Activated CD8-positive, alpha-beta memory T cell treated with anti-CD3 and anti-CD28 coated beads for 24 hours (primary cell): ENCODE data around the gene HNF4A.

ENCODE experiments used
- DNase-seq: peaks from one replicate; pipeline ENCODE4 v3.0.0-alpha.2; 2020

Gene HNF4A

DNA sequence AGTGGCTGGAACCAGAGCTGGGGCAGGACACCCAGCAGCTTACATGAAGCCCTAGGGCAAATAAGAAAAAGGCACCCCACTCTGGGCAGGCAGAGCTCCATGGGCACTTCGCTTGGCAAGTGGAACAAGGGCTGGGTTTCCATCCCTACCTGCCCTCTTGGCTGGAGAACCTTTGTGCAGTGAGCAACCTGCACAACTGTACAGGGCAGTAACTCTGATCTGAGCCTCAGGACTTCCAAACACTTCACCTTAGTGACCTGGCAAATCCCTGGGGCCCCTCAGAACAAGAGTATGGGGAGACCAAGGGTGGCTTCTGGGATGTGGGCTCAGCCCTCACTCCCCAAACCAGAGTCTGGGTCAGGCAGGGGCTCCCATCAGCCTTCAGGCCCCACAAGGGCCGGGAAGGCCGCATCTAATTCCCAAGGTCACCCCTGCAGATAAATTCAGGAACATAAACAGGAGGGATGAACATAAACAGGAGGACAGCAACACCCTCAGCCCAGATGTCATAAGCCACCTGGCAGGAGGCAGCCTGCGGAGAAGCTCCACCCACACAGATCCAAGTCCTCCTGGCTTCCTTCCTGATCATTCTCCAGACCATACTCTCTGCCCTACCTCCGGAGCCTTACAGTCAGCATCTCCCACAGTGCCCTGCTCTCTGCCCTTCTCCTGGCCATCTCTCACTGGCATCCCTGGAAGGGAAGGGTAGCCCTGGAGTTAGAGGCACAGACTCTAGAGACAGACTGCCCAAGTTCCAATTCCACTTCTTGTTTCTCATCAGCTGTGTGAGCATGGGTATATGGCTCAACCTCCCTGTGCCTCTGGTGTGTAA is 37.5 kb downstream of the HNF4A start:
- DNase-seq, result no peak

DNA sequence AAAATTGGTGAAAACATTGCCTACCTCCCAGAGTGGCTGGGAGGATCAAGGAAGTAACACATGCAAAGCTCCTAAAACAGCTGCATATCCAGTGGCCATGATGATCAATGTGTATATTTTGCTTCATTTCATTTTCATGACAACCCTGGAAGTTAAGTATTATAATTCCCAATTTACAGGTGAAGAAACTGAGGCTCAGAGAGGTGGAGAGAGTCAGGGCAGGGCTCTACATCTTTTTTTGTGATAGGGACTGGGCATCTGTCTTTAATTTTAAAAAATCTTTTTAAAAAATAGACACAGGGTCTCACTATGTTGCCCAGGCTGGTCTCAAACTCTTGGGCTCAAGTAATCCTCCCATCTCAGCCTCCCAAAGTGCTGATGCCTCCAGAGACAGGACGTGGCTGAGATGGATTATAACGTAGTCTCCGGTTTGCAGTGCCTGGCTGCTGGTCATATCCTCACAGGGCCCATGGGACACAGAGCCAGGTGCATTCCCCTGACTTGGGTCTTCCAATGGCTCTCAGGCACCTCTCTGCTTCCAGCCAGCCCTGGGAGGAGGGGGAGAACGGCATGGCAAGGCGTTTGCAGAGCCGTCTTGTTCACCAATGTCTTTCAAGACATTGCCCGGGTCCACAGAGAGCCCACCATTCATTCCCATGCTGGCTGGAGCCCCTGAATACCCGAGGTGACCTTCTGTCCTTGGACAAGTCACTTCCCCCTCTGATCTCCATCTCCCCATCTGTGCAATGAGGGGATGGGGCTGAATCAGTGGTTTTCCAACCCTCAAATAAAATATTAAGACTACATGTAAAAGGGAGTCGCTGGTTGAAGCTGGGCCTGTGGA is 38.3 kb downstream of the HNF4A start:
- no peak for DNase-seq

DNA sequence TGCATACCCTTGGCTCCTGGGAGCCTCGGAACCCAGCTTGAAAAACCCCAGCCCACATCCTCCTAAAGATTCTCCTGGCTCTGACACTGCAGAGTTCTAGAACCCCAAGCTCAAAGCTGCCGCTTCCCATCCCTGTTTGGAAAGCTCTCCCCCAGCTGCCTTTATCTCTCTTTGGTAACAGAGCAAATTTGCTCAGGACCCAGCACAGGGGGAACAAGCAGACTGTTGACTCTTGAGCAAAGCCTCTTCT is 38.9 kb downstream of the HNF4A start:
- no peak for DNase-seq

- no peak for DNase-seq
Measured at GRCh38 chr20:44394702-44395460, 39.4 kb downstream of the HNF4A start.

DNA sequence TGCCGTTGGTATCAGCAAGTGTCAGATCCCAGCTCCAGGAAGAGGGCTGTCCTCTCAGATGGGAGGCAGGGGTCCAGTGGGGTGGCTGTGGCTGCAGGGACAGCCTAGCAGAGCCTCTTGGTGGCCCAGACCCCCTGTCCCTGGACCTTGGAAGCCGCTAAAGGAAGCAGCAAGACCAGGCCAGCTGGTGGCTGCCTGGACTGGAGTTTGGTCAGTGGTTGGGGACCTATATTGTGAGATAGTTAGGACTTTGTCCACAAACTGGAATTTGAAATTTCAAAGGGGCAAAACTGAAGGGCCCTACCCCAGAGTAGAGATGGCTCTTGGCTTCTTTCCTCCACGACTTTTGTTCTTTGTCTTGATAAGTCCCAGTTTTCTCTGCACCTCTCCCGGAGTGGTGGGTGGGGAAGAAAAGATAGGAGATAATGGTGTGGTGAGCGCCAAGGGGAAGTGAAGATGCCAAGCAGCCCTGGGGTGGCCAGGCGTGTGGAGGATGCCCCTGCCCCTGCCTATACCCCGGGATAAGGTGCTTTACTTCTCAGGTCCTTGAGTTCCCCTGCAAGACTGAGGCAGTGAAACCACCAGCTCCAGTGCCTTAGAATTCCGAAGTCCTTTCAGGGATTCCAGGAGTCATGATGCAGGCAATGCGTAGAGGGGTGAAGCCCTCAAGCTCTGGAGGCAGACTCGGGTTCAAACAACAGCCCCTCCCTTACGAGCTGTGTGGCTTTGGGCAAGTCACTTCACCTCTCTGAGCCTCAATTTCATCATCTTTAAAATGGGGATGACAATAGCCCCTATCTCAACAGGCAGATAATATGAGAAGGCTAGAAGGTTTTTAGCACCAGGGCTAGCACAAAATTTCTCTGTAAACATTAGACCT is 40.2 kb downstream of the HNF4A start:
- DNase-seq, result no peak

DNA sequence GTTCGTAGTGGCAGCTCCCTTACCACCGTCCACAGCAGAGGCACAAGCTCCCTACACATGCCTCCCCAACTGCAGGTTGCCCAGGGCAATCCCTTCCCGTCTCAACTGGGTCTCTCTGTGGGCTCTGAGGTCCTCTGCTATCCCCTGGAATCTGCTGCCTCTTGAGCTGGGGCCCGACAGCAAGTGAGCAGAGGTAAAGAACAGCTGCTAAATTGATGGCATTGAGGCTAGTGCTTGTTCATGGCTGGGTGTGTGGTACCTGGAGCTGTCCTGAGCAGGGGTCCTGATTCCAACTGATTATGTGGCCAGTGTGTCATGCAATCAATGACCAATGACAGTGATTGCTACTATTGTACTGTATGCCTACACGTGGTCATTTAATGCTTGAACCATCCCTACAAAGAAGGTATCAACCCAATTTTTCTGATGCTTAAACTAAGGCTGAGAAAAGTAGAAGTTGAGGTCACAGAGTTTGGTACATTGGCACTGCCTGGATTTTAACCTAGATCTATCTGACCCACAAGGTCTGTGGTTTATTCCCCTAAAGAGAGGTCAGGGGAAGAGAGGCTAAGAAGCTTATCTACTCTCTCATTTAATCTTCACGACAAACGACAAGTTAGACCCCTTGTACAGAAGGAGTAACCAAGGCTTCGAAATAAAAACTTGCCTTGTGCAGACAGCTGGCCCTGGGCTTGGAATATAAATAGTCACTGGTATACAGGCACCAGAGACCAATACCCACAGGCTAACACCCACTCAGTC is 41.1 kb downstream of the HNF4A start:
- DNase-seq, result no peak

- DNase-seq, result no peak
Measured at GRCh38 chr20:44398335-44398734, 42.8 kb downstream of the HNF4A start.

DNA sequence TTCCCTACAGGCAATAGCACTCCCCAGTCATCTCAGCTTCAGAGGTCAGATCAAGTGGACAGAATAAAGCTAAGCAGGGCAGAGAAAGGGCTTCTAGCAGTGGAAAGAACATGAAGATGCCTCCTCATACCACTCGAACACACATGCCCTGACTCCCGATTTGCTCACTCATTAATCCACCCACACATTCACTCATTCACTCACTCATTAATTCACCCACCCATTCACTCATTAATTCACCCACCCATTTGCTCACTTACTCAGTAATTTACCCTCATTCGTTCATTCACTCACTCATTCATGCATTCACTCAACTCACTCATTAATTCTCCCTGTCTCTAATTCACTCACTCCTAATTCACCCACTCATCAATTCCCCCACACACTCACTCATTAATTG is 43.9 kb downstream of the HNF4A start:
- no peak for DNase-seq

DNA sequence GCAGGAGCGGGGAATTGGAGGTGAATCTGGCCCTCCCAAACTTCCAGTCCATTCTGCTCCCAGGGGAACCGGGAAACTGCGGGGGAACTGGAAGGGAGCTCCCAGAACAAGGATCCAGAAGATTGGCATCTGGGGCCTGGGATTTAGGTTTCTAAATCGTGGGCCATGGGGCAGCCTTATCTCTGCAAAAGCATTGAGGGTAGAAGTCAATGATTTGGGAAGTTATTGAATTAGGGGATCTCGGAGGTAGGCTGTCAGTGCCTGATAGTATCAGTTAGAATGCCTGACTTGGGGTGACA is 45.1 kb downstream of the HNF4A start:
- no peak for DNase-seq

DNA sequence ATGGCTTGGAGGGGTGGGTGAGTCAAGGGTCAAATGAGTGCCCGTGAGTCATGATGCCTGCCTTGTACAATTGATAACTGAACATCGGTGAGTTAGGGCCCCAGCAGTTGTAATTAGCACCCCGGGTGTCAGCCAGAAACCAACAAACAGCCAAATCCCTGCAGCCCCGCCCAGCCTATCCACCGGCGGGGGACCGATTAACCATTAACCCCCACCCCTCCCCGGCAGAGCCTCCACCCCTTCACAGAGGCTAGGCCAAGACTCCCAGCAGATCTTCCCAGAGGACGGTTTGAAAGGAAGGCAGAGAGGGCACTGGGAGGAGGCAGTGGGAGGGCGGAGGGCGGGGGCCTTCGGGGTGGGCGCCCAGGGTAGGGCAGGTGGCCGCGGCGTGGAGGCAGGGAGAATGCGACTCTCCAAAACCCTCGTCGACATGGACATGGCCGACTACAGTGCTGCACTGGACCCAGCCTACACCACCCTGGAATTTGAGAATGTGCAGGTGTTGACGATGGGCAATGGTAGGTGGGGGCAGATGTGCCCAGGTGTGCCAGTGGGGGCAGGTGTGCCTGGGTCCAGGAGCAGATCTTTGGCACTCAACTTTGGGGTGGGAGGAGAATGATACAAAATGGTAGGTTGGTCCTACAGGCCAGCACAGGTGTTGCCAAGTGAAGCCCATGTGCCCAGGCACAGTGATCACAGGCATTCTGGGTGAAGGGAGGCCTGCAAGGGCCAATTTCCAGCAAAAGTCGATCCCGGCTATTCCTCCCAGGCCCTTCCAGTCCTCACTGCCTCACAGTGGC is 45.7 kb downstream of the HNF4A start:
- DNase-seq, result no peak

GRCh38 chr20:44401770-44402390 is 46.4 kb downstream of the HNF4A start:
- DNase-seq, result no peak

DNA sequence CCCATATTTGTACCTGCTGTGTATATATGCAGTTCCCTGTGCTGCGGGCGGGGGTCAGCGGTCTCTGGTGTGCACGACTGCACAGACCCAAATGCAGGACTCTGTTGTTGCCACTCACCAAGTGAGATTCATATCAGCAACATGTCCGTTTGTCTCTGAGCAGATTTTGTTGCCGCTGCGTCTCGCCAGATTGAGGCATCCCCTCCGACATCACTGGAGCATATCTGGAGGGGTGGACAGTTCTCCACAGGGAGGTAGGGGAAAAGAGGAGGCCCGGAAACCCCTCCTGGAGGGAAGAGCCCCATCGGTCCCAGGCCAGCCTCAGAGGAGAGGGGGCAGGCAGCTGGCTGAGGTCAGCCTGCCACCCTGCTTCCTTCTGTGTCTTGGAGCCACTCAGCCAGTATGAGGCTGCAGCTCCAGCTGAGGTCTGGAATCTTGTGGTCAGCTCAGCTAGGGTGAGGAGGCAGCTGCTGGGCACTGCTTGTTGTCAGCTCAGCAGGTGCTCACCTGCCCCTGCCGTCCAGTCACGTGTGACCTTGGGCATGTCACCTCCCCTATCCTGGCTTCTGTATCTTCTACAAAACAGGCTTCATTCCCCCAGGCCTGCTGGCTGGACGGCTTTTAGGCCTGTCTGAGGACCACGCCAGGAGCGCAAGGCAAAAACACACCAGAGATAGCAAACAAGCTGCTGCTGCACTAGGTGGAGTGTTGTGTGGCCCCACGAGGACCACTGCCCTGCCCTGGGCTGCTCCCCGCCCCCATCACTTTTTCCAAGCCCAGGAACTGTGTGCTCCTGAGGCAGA is 47.1 kb downstream of the HNF4A start:
- no peak for DNase-seq

DNA sequence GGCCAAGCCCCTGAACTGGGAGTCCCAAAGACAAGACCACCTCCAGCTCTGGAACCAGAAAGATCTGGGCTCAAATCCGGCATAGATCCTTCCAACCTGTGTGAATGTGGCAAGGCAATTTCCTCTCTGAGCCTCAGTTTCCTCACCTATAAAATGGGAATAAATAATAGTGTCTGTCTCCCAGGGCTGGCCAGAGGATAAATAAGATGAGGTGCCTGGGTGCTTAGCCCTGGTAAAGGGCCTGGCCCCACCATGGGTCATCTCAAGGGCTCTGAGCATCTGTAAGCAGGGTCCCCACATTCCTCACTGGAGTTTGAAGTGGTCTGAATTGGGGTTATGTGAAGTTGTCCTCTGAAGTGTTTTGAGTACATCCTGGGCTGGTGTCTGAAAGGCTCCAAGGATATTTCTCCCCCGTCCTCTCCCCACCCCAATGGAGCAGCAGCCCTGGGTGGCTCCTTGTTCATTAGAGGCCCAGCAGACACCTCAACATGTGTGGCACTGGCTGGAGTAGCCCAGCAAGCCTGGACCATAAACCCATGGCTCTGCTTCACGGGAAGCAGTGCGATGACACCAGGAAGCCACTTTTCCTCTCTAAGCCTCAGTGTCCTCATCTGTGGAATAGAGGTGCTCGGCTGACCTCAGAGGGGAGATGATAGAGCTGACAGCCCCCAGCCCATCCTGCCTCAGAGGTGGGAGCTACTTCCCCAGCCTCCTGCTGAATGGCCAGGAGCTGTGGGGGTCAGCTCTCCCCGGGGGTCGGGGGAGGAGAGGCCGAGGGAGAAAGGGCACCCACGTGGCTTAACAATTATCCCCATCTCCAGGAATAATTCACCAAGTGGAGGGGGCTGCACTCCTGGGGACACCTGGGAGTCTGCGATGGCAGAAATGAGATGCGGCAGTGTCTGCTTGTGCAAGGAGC is 48.0 kb downstream of the HNF4A start:
- no peak for DNase-seq

- DNase-seq, result no peak
Measured at GRCh38 chr20:44404204-44405181, 49.0 kb downstream of the HNF4A start.

GRCh38 chr20:44405257-44405656 is 49.8 kb downstream of the HNF4A start:
- no peak for DNase-seq

DNA sequence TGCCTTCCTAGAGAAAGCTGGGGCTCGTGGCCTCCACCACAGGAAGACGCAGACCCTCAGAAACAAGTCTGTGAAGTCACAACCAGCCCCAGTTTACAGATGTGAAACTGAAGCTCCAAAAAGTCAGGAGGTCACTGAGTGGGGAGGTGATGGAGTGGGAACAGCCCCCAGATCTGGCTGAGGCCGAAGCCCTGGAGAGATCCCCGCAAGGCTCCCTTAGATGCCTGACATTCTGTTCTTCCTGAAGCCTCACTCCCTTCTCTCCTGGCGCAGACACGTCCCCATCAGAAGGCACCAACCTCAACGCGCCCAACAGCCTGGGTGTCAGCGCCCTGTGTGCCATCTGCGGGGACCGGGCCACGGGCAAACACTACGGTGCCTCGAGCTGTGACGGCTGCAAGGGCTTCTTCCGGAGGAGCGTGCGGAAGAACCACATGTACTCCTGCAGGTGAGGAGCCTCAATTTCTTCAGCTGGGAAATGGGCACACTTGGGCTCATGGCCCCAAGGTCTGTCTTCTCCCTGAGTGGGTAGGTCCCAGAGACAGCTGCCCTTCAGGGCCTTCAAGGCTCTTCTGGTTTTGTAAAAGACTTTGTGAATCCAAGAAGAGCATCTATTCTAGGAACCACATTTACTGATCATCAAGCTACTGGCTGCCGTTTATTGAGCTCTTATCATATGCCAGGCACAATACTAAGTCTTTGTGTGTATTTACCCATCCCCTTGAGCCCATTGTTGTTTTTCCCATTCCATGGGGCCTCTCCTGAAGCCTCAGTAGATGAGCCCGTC is 50.5 kb downstream of the HNF4A start:
- no peak for DNase-seq
